ENCODE results near the gene CKAP2.
"Not testable (repeated sequence)": the region's sequence is repeated elsewhere in the genome, so short reads cannot be mapped to it uniquely, and the experiment has no call there.

Gene CKAP2

GRCh38 chr13:52452470-52452869 is 2.8 kb upstream of the CKAP2 start:
- DNase-seq (ENCODE audit: low spot score), result no peak
- no peak for TF ChIP-seq CTCF (IDR thresholded peaks at IDR 0.05; ENCODE audit: extremely low read depth, missing control alignments)

- DNase-seq (ENCODE audit: low spot score), result peak; percentile 66
- TF ChIP-seq CTCF (IDR thresholded peaks at IDR 0.05; ENCODE audit: extremely low read depth, missing control alignments), result no peak
Measured at GRCh38 chr13:52454459-52454819, 839 bp upstream of the CKAP2 start.

- TF ChIP-seq CTCF (IDR thresholded peaks at IDR 0.05; ENCODE audit: extremely low read depth, missing control alignments), result no peak
- DNase-seq (ENCODE audit: low spot score), result peak; percentile 83
Measured at GRCh38 chr13:52455677-52456041, 381 bp downstream of the CKAP2 start.

GRCh38 chr13:52459668-52460067 is 4.4 kb downstream of the CKAP2 start:
- no peak for DNase-seq (ENCODE audit: low spot score)
- TF ChIP-seq CTCF (IDR thresholded peaks at IDR 0.05; ENCODE audit: extremely low read depth, missing control alignments), result no peak

- no peak for TF ChIP-seq CTCF (IDR thresholded peaks at IDR 0.05; ENCODE audit: extremely low read depth, missing control alignments)
- DNase-seq (ENCODE audit: low spot score), result no peak
Measured at GRCh38 chr13:52461265-52461664, 6.0 kb downstream of the CKAP2 start.

- TF ChIP-seq CTCF (IDR thresholded peaks at IDR 0.05; ENCODE audit: extremely low read depth, missing control alignments), result no peak
- DNase-seq (ENCODE audit: low spot score), result no peak
Measured at GRCh38 chr13:52463526-52463925, 8.2 kb downstream of the CKAP2 start.

GRCh38 chr13:52468487-52468886 is 13.2 kb downstream of the CKAP2 start:
- DNase-seq (ENCODE audit: low spot score), result not testable (repeated sequence)

- not testable (repeated sequence) for DNase-seq (ENCODE audit: low spot score)
Measured at GRCh38 chr13:52480677-52481428, 25.6 kb downstream of the CKAP2 start.

- not testable (repeated sequence) for DNase-seq (ENCODE audit: low spot score)
Measured at GRCh38 chr13:52487078-52487477, 31.8 kb downstream of the CKAP2 start.

GRCh38 chr13:52488763-52489162 is 33.5 kb downstream of the CKAP2 start:
- not testable (repeated sequence) for DNase-seq (ENCODE audit: low spot score)

- not testable (repeated sequence) for DNase-seq (ENCODE audit: low spot score)
Measured at GRCh38 chr13:52491015-52491414, 35.7 kb downstream of the CKAP2 start.

- not testable (repeated sequence) for DNase-seq (ENCODE audit: low spot score)
Measured at GRCh38 chr13:52494241-52494640, 39.0 kb downstream of the CKAP2 start.

- not testable (repeated sequence) for DNase-seq (ENCODE audit: low spot score)
Measured at GRCh38 chr13:52497979-52498378, 42.7 kb downstream of the CKAP2 start.

- DNase-seq (ENCODE audit: low spot score), result not testable (repeated sequence)
Measured at GRCh38 chr13:52502277-52502676, 47.0 kb downstream of the CKAP2 start.

Measured in GM20000 (cell line).